Measurements from ENCODE around the gene PDE11A.

PDE11A gene

DNA sequence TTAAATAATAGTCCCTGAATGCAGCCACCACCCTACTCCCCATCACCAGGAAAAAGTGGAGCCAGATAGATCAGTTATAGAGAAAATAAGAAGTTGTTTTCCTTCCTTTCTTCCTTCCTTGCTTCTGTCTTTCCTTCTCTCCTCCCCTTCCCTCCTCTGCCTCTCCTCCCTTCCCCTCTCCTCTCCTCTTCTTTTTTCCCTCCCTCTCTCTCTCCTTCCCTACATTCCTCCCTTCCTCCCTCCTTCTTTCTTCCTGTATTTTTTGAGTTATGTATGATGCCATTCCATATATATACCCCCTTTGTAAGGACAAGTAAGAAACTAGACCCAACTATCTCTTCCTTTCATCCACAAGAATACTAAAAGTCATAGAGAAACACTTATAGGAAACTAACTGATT lies 414.3 kb downstream of the PDE11A start:
- no peak overlapping the region for H3K27ac ChIP-seq
- TF ChIP-seq, protein P1, sequence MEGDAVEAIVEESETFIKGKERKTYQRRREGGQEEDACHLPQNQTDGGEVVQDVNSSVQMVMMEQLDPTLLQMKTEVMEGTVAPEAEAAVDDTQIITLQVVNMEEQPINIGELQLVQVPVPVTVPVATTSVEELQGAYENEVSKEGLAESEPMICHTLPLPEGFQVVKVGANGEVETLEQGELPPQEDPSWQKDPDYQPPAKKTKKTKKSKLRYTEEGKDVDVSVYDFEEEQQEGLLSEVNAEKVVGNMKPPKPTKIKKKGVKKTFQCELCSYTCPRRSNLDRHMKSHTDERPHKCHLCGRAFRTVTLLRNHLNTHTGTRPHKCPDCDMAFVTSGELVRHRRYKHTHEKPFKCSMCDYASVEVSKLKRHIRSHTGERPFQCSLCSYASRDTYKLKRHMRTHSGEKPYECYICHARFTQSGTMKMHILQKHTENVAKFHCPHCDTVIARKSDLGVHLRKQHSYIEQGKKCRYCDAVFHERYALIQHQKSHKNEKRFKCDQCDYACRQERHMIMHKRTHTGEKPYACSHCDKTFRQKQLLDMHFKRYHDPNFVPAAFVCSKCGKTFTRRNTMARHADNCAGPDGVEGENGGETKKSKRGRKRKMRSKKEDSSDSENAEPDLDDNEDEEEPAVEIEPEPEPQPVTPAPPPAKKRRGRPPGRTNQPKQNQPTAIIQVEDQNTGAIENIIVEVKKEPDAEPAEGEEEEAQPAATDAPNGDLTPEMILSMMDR (conservative IDR thresholded peaks at IDR 0.05), result no peak
- TF ChIP-seq ZFX (IDR thresholded peaks at IDR 0.05), result no peak

DNA sequence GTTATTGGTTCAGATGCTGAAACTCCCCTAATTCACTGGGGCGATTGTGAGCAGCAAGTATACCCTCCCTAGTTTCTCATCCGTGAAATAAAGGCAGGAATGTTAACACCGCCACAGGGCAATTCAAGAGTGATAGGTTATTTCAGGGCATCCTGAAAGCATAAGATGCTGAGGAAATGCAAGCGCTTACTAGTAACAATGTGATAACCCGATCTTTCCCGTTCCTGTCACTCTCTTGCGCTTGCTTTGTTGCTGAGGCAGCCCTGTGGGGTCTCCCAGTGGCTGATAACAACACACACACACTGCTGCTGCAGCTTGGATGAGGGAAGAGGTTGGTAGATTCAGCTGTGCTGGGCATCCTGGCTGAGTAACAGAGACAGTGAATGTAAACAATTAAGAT lies 420.7 kb downstream of the PDE11A start:
- H3K27ac ChIP-seq, result no peak overlapping the region
- TF ChIP-seq, protein P1 (conservative IDR thresholded peaks at IDR 0.05), result no peak
- TF ChIP-seq ZFX (IDR thresholded peaks at IDR 0.05), result no peak

DNA sequence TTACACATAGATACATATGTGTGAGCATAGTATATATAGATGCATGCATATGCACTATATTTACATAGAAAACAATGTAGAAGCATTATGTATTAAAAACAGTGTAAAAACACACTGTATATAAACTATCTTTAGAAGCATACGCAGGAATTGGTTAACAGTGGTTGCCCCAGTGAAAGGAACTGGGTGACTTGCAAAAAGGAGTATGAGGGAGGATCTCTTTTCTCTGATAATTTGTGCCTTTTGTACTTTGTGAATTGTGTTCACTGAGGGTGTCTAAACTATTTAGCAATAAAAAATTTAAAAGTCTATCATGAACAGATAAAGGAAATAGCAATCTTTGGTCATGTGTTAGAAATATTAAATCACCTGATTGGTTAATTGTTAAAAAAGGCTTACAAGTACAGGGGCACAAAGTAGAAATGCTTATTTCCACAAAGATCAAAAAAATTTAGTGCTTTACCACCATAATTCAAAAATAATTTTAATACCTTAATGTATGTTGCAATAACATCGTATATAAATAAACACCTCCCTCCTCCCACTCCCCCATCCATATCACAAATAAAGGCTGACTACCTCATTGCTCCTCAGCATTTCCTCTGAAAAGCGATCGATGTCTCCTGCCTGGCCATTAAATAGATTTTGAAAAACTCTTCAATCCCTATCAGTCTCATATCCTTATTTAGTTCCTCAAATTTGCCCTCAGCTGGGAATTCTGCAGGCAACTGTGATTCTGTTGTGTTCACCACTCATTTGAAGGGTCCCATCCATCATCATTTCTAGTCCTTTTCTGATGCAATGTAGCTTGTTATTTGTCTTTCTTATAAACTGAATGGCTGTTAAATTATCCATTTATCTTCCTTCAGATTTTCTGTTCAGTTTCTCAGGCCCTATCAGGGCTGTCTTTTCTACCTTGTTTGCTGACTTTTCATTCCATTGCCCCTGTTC lies 422.7 kb downstream of the PDE11A start:
- H3K27ac ChIP-seq, result no peak overlapping the region
- TF ChIP-seq ZFX (IDR thresholded peaks at IDR 0.05), result no peak
- TF ChIP-seq, protein P1 (conservative IDR thresholded peaks at IDR 0.05), result no peak

DNA sequence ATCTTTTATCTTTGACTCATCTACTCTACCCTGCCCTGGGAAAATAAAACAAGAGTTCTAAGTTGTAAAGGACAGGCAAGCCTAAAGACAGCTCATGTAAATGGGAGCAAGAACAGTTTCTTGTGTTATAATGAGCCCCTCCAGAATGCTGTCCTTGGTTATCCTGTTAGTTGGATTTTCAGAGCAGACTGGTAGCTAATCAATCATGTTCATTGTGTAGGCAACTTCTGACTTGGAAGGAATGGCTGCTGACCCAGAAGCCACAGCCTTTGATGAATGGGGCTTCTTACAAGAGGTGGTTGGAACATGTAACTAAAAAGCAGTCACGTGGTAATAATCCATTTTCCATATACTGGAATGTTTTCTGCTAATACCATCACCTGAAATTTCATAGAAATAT lies 425.8 kb downstream of the PDE11A start:
- TF ChIP-seq, protein P1 (conservative IDR thresholded peaks at IDR 0.05), result no peak
- TF ChIP-seq ZFX (IDR thresholded peaks at IDR 0.05), result no peak
- H3K27ac ChIP-seq, result no peak overlapping the region

DNA sequence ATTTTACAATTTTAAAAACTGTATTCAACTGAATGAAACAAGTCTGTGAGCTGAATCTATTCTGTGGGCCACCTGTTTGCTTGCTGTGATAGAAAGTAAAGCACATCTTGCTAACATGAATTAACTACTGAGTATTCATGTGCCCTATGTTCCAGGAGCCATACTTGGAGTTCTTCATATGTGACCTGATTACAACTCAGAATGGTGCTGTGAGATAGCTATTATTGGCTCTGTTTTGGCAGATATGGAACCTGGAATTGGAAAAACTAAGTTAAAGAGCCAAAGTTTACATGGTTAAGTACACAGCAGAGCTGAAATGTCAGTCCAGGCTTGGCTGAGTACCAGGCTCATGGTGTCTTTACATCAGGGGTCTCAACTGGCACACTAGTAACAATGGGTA lies 426.3 kb downstream of the PDE11A start:
- TF ChIP-seq, protein P1 (conservative IDR thresholded peaks at IDR 0.05), result no peak
- no peak for TF ChIP-seq ZFX (IDR thresholded peaks at IDR 0.05)
- H3K27ac ChIP-seq, result no peak overlapping the region

DNA sequence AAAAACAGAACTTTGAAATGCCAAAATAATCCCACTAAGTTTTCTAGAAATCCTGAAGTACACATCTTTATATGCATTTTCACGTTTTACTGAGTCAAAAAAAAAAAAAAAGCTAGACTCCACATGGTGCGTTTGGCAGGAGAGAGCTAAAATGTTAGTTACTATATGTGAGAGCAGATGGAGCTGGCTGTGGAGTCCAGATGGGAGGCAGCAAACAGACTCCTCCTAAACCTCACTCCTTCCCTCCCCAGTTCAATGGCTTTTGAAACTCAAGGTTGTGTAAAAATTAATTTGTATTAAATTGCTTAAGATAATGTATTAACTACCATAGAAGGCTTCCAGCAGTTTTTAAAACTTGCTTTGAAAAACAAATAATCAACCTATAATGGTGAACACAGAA lies 431.2 kb downstream of the PDE11A start:
- no peak overlapping the region for H3K27ac ChIP-seq
- TF ChIP-seq, protein P1 (conservative IDR thresholded peaks at IDR 0.05), result no peak
- TF ChIP-seq ZFX (IDR thresholded peaks at IDR 0.05), result no peak

DNA sequence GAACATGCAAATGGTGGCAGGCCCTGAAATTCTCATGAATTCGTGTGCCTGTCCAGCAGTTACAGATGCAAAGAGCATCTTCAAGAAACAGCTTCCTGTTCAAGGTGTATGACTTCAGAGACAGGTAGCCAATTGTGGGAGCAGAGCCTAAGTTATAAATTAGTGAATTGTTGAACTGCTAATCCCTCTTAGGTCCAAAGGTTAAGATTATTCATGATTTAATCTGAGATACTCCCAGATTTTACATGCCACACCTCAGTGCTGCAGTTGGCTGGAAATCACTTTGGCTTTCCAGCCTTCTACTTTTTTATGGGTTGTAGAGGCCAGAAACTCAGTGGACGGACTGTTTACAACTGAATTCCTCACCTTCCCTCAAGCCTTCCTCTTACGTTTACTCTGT lies 432.2 kb downstream of the PDE11A start:
- H3K27ac ChIP-seq, result no peak overlapping the region
- no peak for TF ChIP-seq ZFX (IDR thresholded peaks at IDR 0.05)
- TF ChIP-seq, protein P1 (conservative IDR thresholded peaks at IDR 0.05), result no peak

All from C4-2B (cell line).